H1 (cell line): Measurements from ENCODE around the gene KLHL14. TPM values are rescaled to one million over a fixed set of nuclear protein-coding genes. Genes with fewer than 3 reads are reported as not detected.

Source experiments
- CTCF ChIA-PET: fragments of 300-600 bp; sonication (Branson Sonifier 250); formaldehyde crosslinking; loops from one replicate; lab custom pipeline; 2021; ENCODE audit not compliant: partially characterized antibody; lab: Charles Lee
- POLR2A ChIA-PET: fragments of 300-600 bp; sonication (Branson Sonifier 250); formaldehyde crosslinking; loops from one replicate; lab custom pipeline; 2021; ENCODE audit warnings: inconsistent platforms; ENCODE audit not compliant: partially characterized antibody; lab: Charles Lee
- DNase-seq, 2 experiments: peaks; one replicate each; pipeline versions ENCODE4 v3.0.0 to v3.0.0-alpha.2; 2010 to 2022; ENCODE audit warnings: low spot score in 2 of 2, low read depth in 1 of 2, mixed read lengths in 1 of 2
- FAIRE-seq: peaks from 2 replicates; lab custom pipeline; 2011; peaks lifted over from hg19 to GRCh38; lab: Jason Lieb, UNC
- H2AFZ ChIP-seq: 2 replicates; pipeline ENCODE4 v1.8.1; 2012; ENCODE audit warnings: low read length, inconsistent platforms
- H2AK5ac ChIP-seq: 2 replicates; pipeline ENCODE4 v1.6.1; 2013; ENCODE audit warnings: low read depth, low read length
- H2BK120ac ChIP-seq: replicated peaks from 2 replicates; pipeline ENCODE3; 2013; ENCODE audit warnings: low read depth, low read length, inconsistent platforms
- H2BK12ac ChIP-seq: 2 replicates; pipeline ENCODE4 v1.6.1; 2013; ENCODE audit warnings: low read depth, low read length
- H2BK15ac ChIP-seq: 2 replicates; pipeline ENCODE4 v1.6.1; 2013; ENCODE audit warnings: low read length
- H2BK20ac ChIP-seq: 2 replicates; pipeline ENCODE4 v1.6.1; 2013; ENCODE audit warnings: low read length
- H2BK5ac ChIP-seq: 2 replicates; pipeline ENCODE4 v1.6.1; 2013; ENCODE audit warnings: low read depth, low read length
- H3K14ac ChIP-seq: 2 replicates; pipeline ENCODE4 v1.6.1; 2013; ENCODE audit warnings: inconsistent platforms; ENCODE audit not compliant: insufficient read length
- H3K18ac ChIP-seq: 2 replicates; pipeline ENCODE4 v1.6.1; 2013; ENCODE audit warnings: low read length; ENCODE audit errors: extremely low read depth
- H3K23ac ChIP-seq: 2 replicates; pipeline ENCODE4 v1.6.1; 2013; ENCODE audit warnings: inconsistent platforms; ENCODE audit not compliant: insufficient read length
- H3K23me2 ChIP-seq: 2 replicates; pipeline ENCODE4 v1.6.1; 2013; ENCODE audit warnings: low read depth, low read length
- H3K27ac ChIP-seq: 2 replicates; pipeline ENCODE4 v1.6.1; 2011; ENCODE audit warnings: low read depth, low read length, inconsistent platforms
- H3K27me3 ChIP-seq, 4 experiments: replicated peaks in 1 of 4; 1 replicate in 1 of 4; 2 replicates in 3 of 4; pipeline versions ENCODE4 v1.6.1 to v1.8.1; 2011 to 2013; ENCODE audit warnings: low read length in 3 of 4, mild to moderate bottlenecking in 3 of 4, inconsistent platforms in 2 of 4, mixed read lengths in 2 of 4, moderate library complexity in 1 of 4; ENCODE audit not compliant: control insufficient read depth in 3 of 4, insufficient read depth in 3 of 4; ENCODE audit errors: extremely low read depth in 1 of 4
- H3K36me3 ChIP-seq, 4 experiments: 2 replicates each; pipeline versions ENCODE4 v1.6.1 to v1.8.1; 2011 to 2013; ENCODE audit warnings: mild to moderate bottlenecking in 4 of 4, low read length in 3 of 4, moderate library complexity in 2 of 4, control low read depth in 1 of 4, inconsistent platforms in 1 of 4; ENCODE audit not compliant: insufficient read depth in 4 of 4, control insufficient read depth in 2 of 4
- H3K4ac ChIP-seq: replicated peaks from 2 replicates; pipeline ENCODE3; 2013; ENCODE audit warnings: low read length, low read depth, mixed read lengths, inconsistent platforms; ENCODE audit not compliant: insufficient read length
- H3K4me1 ChIP-seq, 4 experiments: replicated peaks in 1 of 4; 1 replicate in 1 of 4; 2 replicates in 3 of 4; pipeline versions ENCODE4 v1.6.1 to v1.8.1; 2011 to 2013; ENCODE audit warnings: low read length in 3 of 4, inconsistent platforms in 2 of 4, mixed read lengths in 1 of 4; ENCODE audit not compliant: insufficient read depth in 4 of 4, control insufficient read depth in 3 of 4
- H3K4me2 ChIP-seq, 2 experiments: 2 replicates each; pipeline versions ENCODE4 v1.6.1 to v1.8.1; 2011 to 2013; ENCODE audit warnings: low read depth in 2 of 2, low read length in 2 of 2, control low read depth in 1 of 2, inconsistent platforms in 1 of 2, mild to moderate bottlenecking in 1 of 2; ENCODE audit not compliant: insufficient read depth in 1 of 2
- H3K4me3 ChIP-seq, 4 experiments: fragments of 200-600, 300-600 bp in 1 of 4; sonication (generic), shearing (Covaris generic), sonication (Bioruptor Twin) in 1 of 4; 2 replicates each; pipeline versions ENCODE4 v1.5.1 to v1.8.1; 2011 to 2016; ENCODE audit warnings: low read length in 4 of 4, low read depth in 3 of 4, control low read depth in 2 of 4, inconsistent platforms in 2 of 4, mild to moderate bottlenecking in 2 of 4, mixed read lengths in 1 of 4, moderate library complexity in 1 of 4; ENCODE audit not compliant: insufficient read depth in 2 of 4; ENCODE audit errors: extremely low read depth in 1 of 4
- H3K56ac ChIP-seq: replicated peaks from 2 replicates; pipeline ENCODE3; 2013; ENCODE audit warnings: low read depth, mild to moderate bottlenecking, mixed read lengths, low read length, inconsistent platforms; ENCODE audit not compliant: insufficient read length
- H3K79me1 ChIP-seq: 2 replicates; pipeline ENCODE4 v1.6.1; 2013; ENCODE audit warnings: low read depth, low read length, control low read depth
- H3K79me2 ChIP-seq, 2 experiments: 2 replicates each; pipeline versions ENCODE4 v1.6.1 to v1.8.1; 2012 to 2013; ENCODE audit warnings: low read length in 2 of 2, mild to moderate bottlenecking in 2 of 2, inconsistent platforms in 1 of 2; ENCODE audit not compliant: insufficient read depth in 2 of 2, control insufficient read depth in 1 of 2
- H3K9ac ChIP-seq, 4 experiments: replicated peaks in 1 of 4; 1 replicate in 1 of 4; 2 replicates in 3 of 4; pipeline versions ENCODE4 v1.6.1 to v1.8.1; 2011 to 2013; ENCODE audit warnings: low read depth in 3 of 4, low read length in 3 of 4, control low read depth in 2 of 4, mild to moderate bottlenecking in 2 of 4, moderate library complexity in 2 of 4, inconsistent platforms in 1 of 4; ENCODE audit errors: extremely low read depth in 1 of 4
- H3K9me3 ChIP-seq, 2 experiments: 2 replicates each; pipeline versions ENCODE4 v1.6.1 to v1.8.1; 2012 to 2013; ENCODE audit warnings: mild to moderate bottlenecking in 2 of 2, moderate library complexity in 2 of 2, control low read depth in 1 of 2, inconsistent platforms in 1 of 2, low read depth in 1 of 2, low read length in 1 of 2, mixed read lengths in 1 of 2; ENCODE audit not compliant: insufficient read depth in 2 of 2
- H4K20me1 ChIP-seq, 2 experiments: replicated peaks in 1 of 2; 2 replicates each; pipeline versions ENCODE3 to v1.8.1; 2011 to 2013; ENCODE audit warnings: inconsistent platforms in 2 of 2, low read length in 2 of 2, mild to moderate bottlenecking in 1 of 2; ENCODE audit not compliant: insufficient read depth in 2 of 2, control insufficient read depth in 1 of 2
- H4K5ac ChIP-seq: 2 replicates; pipeline ENCODE4 v1.6.1; 2013; ENCODE audit warnings: low read length, low read depth, mixed read lengths, inconsistent platforms; ENCODE audit not compliant: insufficient read length
- H4K8ac ChIP-seq: 2 replicates; pipeline ENCODE4 v1.8.0; 2013; ENCODE audit warnings: mild to moderate bottlenecking, moderate library complexity, low read length, inconsistent platforms; ENCODE audit not compliant: insufficient read depth; ENCODE audit errors: extremely low read depth
- H4K91ac ChIP-seq: replicated peaks from 2 replicates; pipeline ENCODE3; 2013; ENCODE audit warnings: low read length, mixed read lengths, inconsistent platforms; ENCODE audit not compliant: insufficient read length
- CHD2 ChIP-seq: IDR thresholded peaks from 2 replicates; pipeline ENCODE4 v1.6.1; 2012; ENCODE audit warnings: low read length, improper control_type of control experiment
- HDAC6 ChIP-seq: IDR thresholded peaks from one replicate; pipeline ENCODE4 v1.7.1; 2012; ENCODE audit warnings: low read depth, mild to moderate bottlenecking, inconsistent platforms, low read length, moderate library complexity
- WGBS, 2 experiments: shearing (Covaris generic) in 1 of 2; methylation state at CpG; one replicate each; pipeline versions ENCODE4 v1.1.6 to v1.1.7; 2013 to 2015; ENCODE audit warnings: low lambda C conversion rate in 2 of 2, mixed read lengths in 2 of 2, inconsistent platforms in 1 of 2, low coverage in 1 of 2, missing lambda C conversion rate in 1 of 2; ENCODE audit not compliant: insufficient replicate concordance in 2 of 2, insufficient coverage in 1 of 2, insufficient read length in 1 of 2; ENCODE audit errors: extremely low coverage in 1 of 2, missing lambda C conversion rate in 1 of 2; 5-methylcytosine and 5-hydroxymethylcytosine counted together
- polyA plus RNA-seq, 7 experiments: library from polyadenylated mRNA; depleted of rRNA in 3 of 7; stranded (reverse) in 5 of 7; unstranded in 2 of 7; fragments of >200 nt in 5 of 7; fragments of 200-250 nt in 2 of 7; gene quantifications; 1 replicate in 5 of 7; 2 replicates in 1 of 7; 4 replicates in 1 of 7; pipeline versions ENCODE4 v1.2.1 to v1.2.3, GENCODE V29; 2011 to 2013; ENCODE audit warnings: missing spikeins in 2 of 7, mixed read lengths in 2 of 7
- total RNA-seq: library from RNA; stranded (reverse); fragmentation: NEBNext Ultra II Directional; extraction: Animal tissue kit (Norgen Biotek cat#: 25700); gene quantifications from 2 replicates; pipeline ENCODE4 v1.2.1, GENCODE V29; 2021

KLHL14 gene
- total and polyA plus RNA-seq, 2 of the 8 experiments (the other 6 are each of a cell fraction or from before 2014, with no cell fraction given): 1.1 to 1.2 TPM

GRCh38 chr18:32822197-32822596 is 49.4 kb upstream of the KLHL14 start:
- Histone ChIP-seq H3K4me1 (no peaks in the 10 kb centered on the region), H3K4me2 (no peak overlapping the region), H3K9ac (no peak overlapping the region), H3K18ac (no peak overlapping the region), H3K9me3 (no peaks in the 10 kb centered on the region), H2BK20ac (no peak overlapping the region), H4K91ac (no peak overlapping the region), H3K14ac (no peak overlapping the region), H4K20me1 (no peaks in the 10 kb centered on the region), H4K8ac (no peak overlapping the region), H3K27me3 (no peaks in the 10 kb centered on the region), H2AK5ac (no peak overlapping the region), H3K36me3 (no peaks in the 10 kb centered on the region), H2BK12ac (no peak overlapping the region), H2BK15ac (no peak overlapping the region), H3K4me3 (no peak overlapping the region), H3K79me1 (no peaks in the 10 kb centered on the region), H3K27ac (no peak overlapping the region), H3K23ac (no peak overlapping the region), H4K5ac (no peak overlapping the region), H3K4ac (no peak overlapping the region), H2BK120ac (no peak overlapping the region), H3K23me2 (no peaks in the 10 kb centered on the region), H2AFZ (no peak overlapping the region), H3K79me2 (no peaks in the 10 kb centered on the region), H2BK5ac (no peak overlapping the region), H3K56ac (no peak overlapping the region)
- TF ChIP-seq CHD2 (no peak), HDAC6 (no peak)
- CTCF ChIA-PET: interaction anchor here (1.2 kb wide), 1 partner anchor 11 kb away, joined by 3 read pairs; no protein-coding TSS in a partner anchor
- POLR2A ChIA-PET: no interaction called here
- DNase-seq (no peak), FAIRE-seq (no peak)
- 84% methylated on average over 16 of the region's 16 CpGs; no CpG with 5 or more reads in 1 of the 2 experiments for WGBS, 2 experiments
